Progenitor cell of endocrine pancreas (in vitro differentiated cells): Measurements from ENCODE around the gene TMEM132E. TPM values are rescaled to one million over a fixed set of nuclear protein-coding genes. Genes with fewer than 3 reads are reported as not detected.

ENCODE experiments used
- DNase-seq: peaks from one replicate; pipeline ENCODE4 v3.0.0; 2021; ENCODE audit warnings: low spot score; ENCODE audit not compliant: unreplicated experiment
- H3K27ac Mint-ChIP-seq: 2 replicates; pipeline ENCODE4 v1.8.0; 2021; ENCODE audit warnings: mild to moderate bottlenecking, moderate library complexity, mixed read lengths
- H3K27me3 Mint-ChIP-seq: 2 replicates; pipeline ENCODE4 v1.8.0; 2021; ENCODE audit warnings: mixed read lengths
- H3K36me3 Mint-ChIP-seq: 2 replicates; pipeline ENCODE4 v1.8.0; 2022; ENCODE audit warnings: mixed read lengths; ENCODE audit not compliant: insufficient read depth
- H3K4me1 Mint-ChIP-seq: 2 replicates; pipeline ENCODE4 v1.8.0; 2021; ENCODE audit warnings: low read depth, mixed read lengths
- H3K4me3 Mint-ChIP-seq: 2 replicates; pipeline ENCODE4 v1.8.0; 2021; ENCODE audit warnings: low read depth, mild to moderate bottlenecking, moderate library complexity, mixed read lengths
- H3K9me3 Mint-ChIP-seq: 2 replicates; pipeline ENCODE4 v1.8.0; 2021; ENCODE audit warnings: low read depth, mixed read lengths
- total RNA-seq: library from RNA; stranded (reverse); gene quantifications from 2 replicates; pipeline ENCODE4 v1.2.1, GENCODE V29; 2021
- TF ChIP-seq, protein P1 (sequence below): fragments of 200-600 bp; sonication (generic); IDR thresholded peaks from one replicate; pipeline ENCODE4 v1.5.0; 2021; ENCODE audit warnings: antibody characterized with exemption, mild to moderate bottlenecking; ENCODE audit not compliant: unreplicated experiment

Gene TMEM132E
- total RNA-seq, 1 donor from 2014 or later = 0.05 TPM

DNA sequence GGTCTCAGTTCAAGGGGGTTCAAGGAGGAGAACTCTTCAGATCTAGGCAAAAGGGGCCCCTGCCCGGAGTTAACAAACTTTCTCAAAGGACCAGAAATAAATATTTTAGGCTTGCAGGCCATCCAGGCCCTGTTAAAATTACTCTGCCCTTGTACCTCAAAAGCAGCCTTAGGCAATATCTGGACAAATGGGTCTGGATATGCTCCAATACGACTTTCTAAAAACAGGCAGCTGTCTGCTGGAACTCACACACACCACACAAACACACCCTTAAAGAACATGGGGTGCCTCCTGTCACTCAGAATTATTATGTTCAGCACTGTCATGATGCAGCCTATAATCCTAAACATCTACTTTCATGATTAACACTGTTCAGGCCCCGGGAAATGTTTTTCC, 75.5 kb downstream of the TMEM132E start:
- H3K27me3 Mint-ChIP-seq = peaks cover 16% of the 10 kb centered on the region
- TF ChIP-seq, protein P1, sequence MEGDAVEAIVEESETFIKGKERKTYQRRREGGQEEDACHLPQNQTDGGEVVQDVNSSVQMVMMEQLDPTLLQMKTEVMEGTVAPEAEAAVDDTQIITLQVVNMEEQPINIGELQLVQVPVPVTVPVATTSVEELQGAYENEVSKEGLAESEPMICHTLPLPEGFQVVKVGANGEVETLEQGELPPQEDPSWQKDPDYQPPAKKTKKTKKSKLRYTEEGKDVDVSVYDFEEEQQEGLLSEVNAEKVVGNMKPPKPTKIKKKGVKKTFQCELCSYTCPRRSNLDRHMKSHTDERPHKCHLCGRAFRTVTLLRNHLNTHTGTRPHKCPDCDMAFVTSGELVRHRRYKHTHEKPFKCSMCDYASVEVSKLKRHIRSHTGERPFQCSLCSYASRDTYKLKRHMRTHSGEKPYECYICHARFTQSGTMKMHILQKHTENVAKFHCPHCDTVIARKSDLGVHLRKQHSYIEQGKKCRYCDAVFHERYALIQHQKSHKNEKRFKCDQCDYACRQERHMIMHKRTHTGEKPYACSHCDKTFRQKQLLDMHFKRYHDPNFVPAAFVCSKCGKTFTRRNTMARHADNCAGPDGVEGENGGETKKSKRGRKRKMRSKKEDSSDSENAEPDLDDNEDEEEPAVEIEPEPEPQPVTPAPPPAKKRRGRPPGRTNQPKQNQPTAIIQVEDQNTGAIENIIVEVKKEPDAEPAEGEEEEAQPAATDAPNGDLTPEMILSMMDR = no peak
- no peaks in the 10 kb centered on the region for H3K9me3 Mint-ChIP-seq

DNA sequence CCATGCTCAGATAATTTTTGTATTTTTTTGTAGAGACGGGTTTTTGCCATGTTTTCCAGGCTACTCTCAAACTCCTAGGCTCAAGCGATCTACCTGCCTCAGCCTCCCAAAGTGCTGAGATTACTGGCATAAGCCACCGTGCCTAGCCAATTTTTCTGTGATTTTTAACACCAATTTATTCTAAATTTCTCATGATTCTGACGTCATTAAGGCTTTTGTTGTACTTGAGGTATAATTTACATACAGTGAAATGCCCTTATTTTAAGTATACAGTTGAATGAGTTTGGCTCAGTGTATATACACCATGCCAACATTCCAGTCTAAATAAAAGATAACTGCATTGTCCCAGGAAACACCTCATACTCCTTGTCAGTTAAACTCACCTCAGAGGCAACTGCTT, 77.4 kb downstream of the TMEM132E start:
- TF ChIP-seq, protein P1 = no peak
- H3K27me3 Mint-ChIP-seq = peaks cover 13% of the 10 kb centered on the region
- no peak overlapping the region for H3K27ac Mint-ChIP-seq
- no peak for DNase-seq
- peaks cover 14% of the 10 kb centered on the region for H3K4me1 Mint-ChIP-seq
- H3K36me3 Mint-ChIP-seq = no peaks in the 10 kb centered on the region
- H3K9me3 Mint-ChIP-seq = no peaks in the 10 kb centered on the region
- H3K4me3 Mint-ChIP-seq = no peak overlapping the region

More for the DNA sequence above, 75.5 kb downstream of the TMEM132E start:
- H3K4me3 Mint-ChIP-seq = no peak overlapping the region
- no peak for DNase-seq
- H3K4me1 Mint-ChIP-seq = peaks cover 17% of the 10 kb centered on the region
- no peak overlapping the region for H3K27ac Mint-ChIP-seq
- no peaks in the 10 kb centered on the region for H3K36me3 Mint-ChIP-seq

- Mint-ChIP-seq H3K36me3 (no peaks in the 10 kb centered on the region), H3K9me3 (no peaks in the 10 kb centered on the region), H3K4me1 (no peaks in the 10 kb centered on the region), H3K4me3 (no peak overlapping the region), H3K27me3 (peaks cover 8% of the 10 kb centered on the region), H3K27ac (no peak overlapping the region)
- TF ChIP-seq, protein P1 = no peak
- DNase-seq = no peak
Measured at GRCh38 chr17:34658811-34659560, 79.6 kb downstream of the TMEM132E start.

DNA sequence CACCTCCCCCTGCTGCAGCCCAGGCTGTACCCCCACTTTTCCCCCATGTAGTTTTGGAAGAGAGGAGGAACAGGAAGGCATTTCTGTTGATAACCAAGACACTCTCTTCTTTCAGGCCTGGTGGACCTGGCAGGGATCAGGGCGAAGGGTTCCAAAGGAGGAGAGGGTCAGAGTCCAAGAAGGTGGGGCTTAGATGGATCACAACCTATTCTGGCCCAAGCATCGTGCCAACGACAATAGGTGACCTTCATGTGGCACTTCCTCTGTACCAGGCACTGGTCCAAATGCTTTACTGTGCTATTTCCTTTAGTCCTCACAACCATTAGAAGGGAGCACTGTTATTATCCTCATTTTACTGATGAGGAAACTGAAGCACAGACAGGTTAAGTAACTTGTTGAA, 84.3 kb downstream of the TMEM132E start:
- H3K36me3 Mint-ChIP-seq = no peaks in the 10 kb centered on the region
- no peaks in the 10 kb centered on the region for H3K27me3 Mint-ChIP-seq
- no peak for DNase-seq
- H3K27ac Mint-ChIP-seq = no peak overlapping the region
- no peak overlapping the region for H3K4me3 Mint-ChIP-seq
- no peaks in the 10 kb centered on the region for H3K9me3 Mint-ChIP-seq
- H3K4me1 Mint-ChIP-seq = peaks cover 5% of the 10 kb centered on the region
- TF ChIP-seq, protein P1 = no peak

DNA sequence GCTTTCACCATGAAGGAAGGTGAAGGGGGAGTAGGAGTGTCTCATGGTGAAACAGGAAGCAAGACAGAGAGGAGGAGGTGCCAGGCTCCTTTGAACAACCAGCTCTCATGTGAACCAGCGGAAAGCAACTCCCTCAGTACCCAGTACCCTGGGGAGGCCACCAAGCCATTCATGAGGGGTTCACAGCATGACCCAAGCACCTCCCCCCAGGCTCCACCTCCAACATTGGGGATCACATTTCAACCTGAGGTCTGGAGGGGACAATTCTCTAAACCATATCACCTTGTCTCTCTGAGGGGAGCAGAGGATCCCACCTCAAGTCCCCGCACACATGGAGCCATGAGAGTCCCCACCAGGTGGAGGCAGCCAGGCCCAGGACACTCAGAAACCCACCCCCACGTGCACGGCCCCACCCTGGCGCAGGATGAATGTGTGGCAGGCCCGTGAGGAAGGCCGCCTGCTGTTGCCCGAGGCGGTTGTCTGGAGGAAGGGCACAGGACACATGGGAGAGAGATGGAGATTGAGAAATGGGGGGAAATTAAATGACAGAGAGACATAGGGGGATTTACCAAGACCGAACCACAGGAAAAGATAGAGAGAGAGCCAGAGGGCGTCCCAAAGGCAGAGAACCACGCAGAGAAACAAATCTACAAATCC, 85.9 kb downstream of the TMEM132E start:
- no peaks in the 10 kb centered on the region for H3K36me3 Mint-ChIP-seq
- H3K9me3 Mint-ChIP-seq = no peaks in the 10 kb centered on the region
- H3K4me3 Mint-ChIP-seq = no peak overlapping the region
- H3K4me1 Mint-ChIP-seq = peaks cover 5% of the 10 kb centered on the region
- no peak overlapping the region for H3K27ac Mint-ChIP-seq
- no peak for DNase-seq
- TF ChIP-seq, protein P1 = no peak
- H3K27me3 Mint-ChIP-seq = peaks cover 6% of the 10 kb centered on the region
